HepG2 (cell line): ENCODE data around the gene RABL6. TPM values are rescaled to one million over a fixed set of nuclear protein-coding genes. Genes with fewer than 3 reads are reported as not detected.
A peak's percentile ranks its signal among the peaks of the same experiment; 100 is the strongest.

Experiments used
- DMAP1 ChIP-seq: IDR thresholded peaks from 2 replicates; pipeline ENCODE4 v1.6.1; 2016
- EP300 ChIP-seq, 3 experiments: sonication (generic) in 1 of 3; formaldehyde crosslinking in 1 of 3; IDR thresholded peaks; 2 replicates each; pipeline versions ENCODE4 v1.5.1 to v1.6.1; 2011 to 2020; ENCODE audit warnings: low read depth in 2 of 3, low read length in 2 of 3, borderline replicate concordance in 1 of 3, improper control_type of control experiment in 1 of 3, mild to moderate bottlenecking in 1 of 3, missing genetic modification reagents in 1 of 3, moderate library complexity in 1 of 3
- FOSL1 ChIP-seq: sonication (generic); formaldehyde crosslinking; IDR thresholded peaks from 2 replicates; pipeline ENCODE4 v1.9.0; 2021; ENCODE audit warnings: missing genetic modification reagents, borderline replicate concordance
- NFRKB ChIP-seq: fragments of 450-650 bp; IDR thresholded peaks from 2 replicates; pipeline ENCODE4 v1.6.1; 2017
- POLR2G ChIP-seq: fragments of 200-400 bp; formaldehyde crosslinking; IDR thresholded peaks from 2 replicates; pipeline ENCODE4 v1.6.1; 2018; ENCODE audit warnings: mild to moderate bottlenecking, low read depth, low read length, moderate library complexity
- TMF1 ChIP-seq: sonication (generic); formaldehyde crosslinking; IDR thresholded peaks from 2 replicates; pipeline ENCODE4 v1.8.1; 2022; ENCODE audit warnings: low read depth, missing genetic modification reagents
- XBP1 ChIP-seq: sonication (generic); formaldehyde crosslinking; IDR thresholded peaks from 2 replicates; pipeline ENCODE4 v1.5.0; 2020; ENCODE audit warnings: missing genetic modification reagents
- ZFP90 ChIP-seq: sonication (generic); formaldehyde crosslinking; IDR thresholded peaks from 2 replicates; pipeline ENCODE4 v1.8.0; 2022; ENCODE audit warnings: missing genetic modification reagents, mild to moderate bottlenecking, inconsistent platforms, borderline replicate concordance
- ZNF136 ChIP-seq: sonication (generic); formaldehyde crosslinking; IDR thresholded peaks from 2 replicates; pipeline ENCODE4 v1.8.1; 2022; ENCODE audit warnings: low read depth, mild to moderate bottlenecking, moderate library complexity, missing genetic modification reagents
- ZNF563 ChIP-seq: sonication (generic); formaldehyde crosslinking; IDR thresholded peaks from 2 replicates; pipeline ENCODE4 v1.8.0; 2022; ENCODE audit warnings: mild to moderate bottlenecking, moderate library complexity, missing genetic modification reagents
- ZNF703 ChIP-seq: sonication (generic); formaldehyde crosslinking; IDR thresholded peaks from 2 replicates; pipeline ENCODE4 v1.5.1; 2020; ENCODE audit warnings: missing genetic modification reagents, mild to moderate bottlenecking, moderate library complexity, borderline replicate concordance
- polyA plus RNA-seq, 8 experiments: library from polyadenylated mRNA; depleted of rRNA in 3 of 8; stranded (reverse) in 7 of 8; unstranded in 1 of 8; fragments of >200 nt; fragmentation: Illumina TruSeq in 4 of 8; extraction: Trizol in 4 of 8; gene quantifications; 2 replicates each; pipeline versions ENCODE4 v1.2.1 to v1.2.3, GENCODE V29; 2011 to 2016; ENCODE audit warnings: low read depth in 4 of 8, missing spikeins in 1 of 8, mixed read lengths in 1 of 8; ENCODE audit not compliant: insufficient read depth in 1 of 8
- total RNA-seq, 5 experiments: library from RNA; depleted of rRNA; stranded (reverse); fragments of >200 nt; fragmentation: Illumina TruSeq; extraction: Trizol; gene quantifications; 2 replicates each; pipeline ENCODE4 v1.2.3, GENCODE V29; 2016; ENCODE audit warnings: low read depth in 1 of 5
- TF ChIP-seq, protein P1 (sequence below): sonication (generic); formaldehyde crosslinking; IDR thresholded peaks from 2 replicates; pipeline ENCODE4 v1.4.0; 2020; ENCODE audit warnings: low read depth, missing genetic modification reagents
- TF ChIP-seq, protein P2 (sequence below): sonication (generic); formaldehyde crosslinking; conservative IDR thresholded peaks from 2 replicates; pipeline ENCODE4 v1.4.0; 2020; ENCODE audit warnings: mild to moderate bottlenecking, missing genetic modification reagents, moderate library complexity
- TF ChIP-seq, protein P3 (sequence below): sonication (generic); formaldehyde crosslinking; IDR thresholded peaks from 2 replicates; pipeline ENCODE4 v1.9.0; 2021; ENCODE audit warnings: missing genetic modification reagents, mild to moderate bottlenecking, borderline replicate concordance
- TF ChIP-seq, protein P4 (sequence below): IDR thresholded peaks from 2 replicates; pipeline ENCODE4 v1.6.1; 2018; ENCODE audit warnings: missing genetic modification reagents
- TF ChIP-seq, protein P5 (sequence below): sonication (generic); formaldehyde crosslinking; IDR thresholded peaks from 2 replicates; pipeline ENCODE4 v1.4.0; 2020; ENCODE audit warnings: low read depth, mild to moderate bottlenecking, missing genetic modification reagents

RABL6 gene
- total and polyA plus RNA-seq, 2 of the 13 experiments (the other 11 are each of a cell fraction or from before 2014, with no cell fraction given) = 81.5 to 125 TPM

DNA sequence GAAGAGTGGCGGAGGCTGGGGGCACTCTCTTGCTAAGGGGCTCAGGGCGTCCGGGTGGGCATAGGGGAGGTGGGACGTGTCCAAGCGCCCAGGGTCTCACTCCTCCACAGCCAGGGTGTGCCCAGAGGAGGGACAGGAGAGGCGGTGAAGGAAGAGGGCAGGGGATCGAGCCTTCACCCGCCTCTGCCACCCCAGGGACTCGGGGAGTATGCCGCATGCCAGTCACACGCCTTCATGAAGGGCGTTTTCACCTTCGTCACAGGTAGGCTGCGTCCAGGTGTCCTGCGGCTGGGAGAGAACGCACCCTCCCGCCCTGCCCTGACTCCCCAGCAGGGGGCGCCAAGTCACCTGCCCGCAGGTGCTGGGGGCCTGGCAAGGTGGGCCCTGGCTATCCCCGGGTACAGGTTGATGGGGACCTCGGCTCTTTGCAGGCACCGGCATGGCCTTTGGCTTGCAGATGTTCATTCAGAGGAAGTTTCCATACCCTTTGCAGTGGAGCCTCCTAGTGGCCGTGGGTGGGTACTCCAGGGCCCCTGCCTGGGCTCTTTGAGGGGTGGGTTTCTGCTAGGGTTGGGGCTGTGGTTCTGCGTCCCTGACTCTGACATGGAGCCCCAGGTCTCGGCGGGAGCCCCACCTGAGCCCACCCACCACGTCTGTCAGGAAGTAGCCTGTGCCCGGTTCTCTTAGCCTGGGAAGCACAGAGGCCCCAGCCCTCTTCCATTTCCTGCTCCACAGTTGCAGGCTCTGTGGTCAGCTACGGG lies 16.1 kb upstream of the RABL6 start (continued):
- TF ChIP-seq, protein P1, sequence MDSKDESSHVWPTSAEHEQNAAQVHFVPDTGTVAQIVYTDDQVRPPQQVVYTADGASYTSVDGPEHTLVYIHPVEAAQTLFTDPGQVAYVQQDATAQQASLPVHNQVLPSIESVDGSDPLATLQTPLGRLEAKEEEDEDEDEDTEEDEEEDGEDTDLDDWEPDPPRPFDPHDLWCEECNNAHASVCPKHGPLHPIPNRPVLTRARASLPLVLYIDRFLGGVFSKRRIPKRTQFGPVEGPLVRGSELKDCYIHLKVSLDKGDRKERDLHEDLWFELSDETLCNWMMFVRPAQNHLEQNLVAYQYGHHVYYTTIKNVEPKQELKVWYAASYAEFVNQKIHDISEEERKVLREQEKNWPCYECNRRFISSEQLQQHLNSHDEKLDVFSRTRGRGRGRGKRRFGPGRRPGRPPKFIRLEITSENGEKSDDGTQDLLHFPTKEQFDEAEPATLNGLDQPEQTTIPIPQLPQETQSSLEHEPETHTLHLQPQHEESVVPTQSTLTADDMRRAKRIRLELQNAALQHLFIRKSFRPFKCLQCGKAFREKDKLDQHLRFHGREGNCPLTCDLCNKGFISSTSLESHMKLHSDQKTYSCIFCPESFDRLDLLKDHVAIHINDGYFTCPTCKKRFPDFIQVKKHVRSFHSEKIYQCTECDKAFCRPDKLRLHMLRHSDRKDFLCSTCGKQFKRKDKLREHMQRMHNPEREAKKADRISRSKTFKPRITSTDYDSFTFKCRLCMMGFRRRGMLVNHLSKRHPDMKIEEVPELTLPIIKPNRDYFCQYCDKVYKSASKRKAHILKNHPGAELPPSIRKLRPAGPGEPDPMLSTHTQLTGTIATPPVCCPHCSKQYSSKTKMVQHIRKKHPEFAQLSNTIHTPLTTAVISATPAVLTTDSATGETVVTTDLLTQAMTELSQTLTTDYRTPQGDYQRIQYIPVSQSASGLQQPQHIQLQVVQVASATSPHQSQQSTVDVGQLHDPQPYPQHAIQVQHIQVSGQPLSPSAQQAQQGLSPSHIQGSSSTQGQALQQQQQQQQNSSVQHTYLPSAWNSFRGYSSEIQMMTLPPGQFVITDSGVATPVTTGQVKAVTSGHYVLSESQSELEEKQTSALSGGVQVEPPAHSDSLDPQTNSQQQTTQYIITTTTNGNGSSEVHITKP = peak; percentile 5; the same call in 1 of the 2 replicates
- TF ChIP-seq ZNF703 = no peak
- TF ChIP-seq NFRKB = no peak
- peak; percentile 40; the same call in 1 of the 2 replicates for TF ChIP-seq ZFP90
- no peak for TF ChIP-seq DMAP1 (CRISPR knock-in tag)
- 0 out of 2 replicates have a peak, but pooled peaks have one; percentile 11 for TF ChIP-seq TMF1
- TF ChIP-seq ZNF563 (CRISPR knock-in tag) = 0 out of 2 replicates have a peak, but pooled peaks have one; percentile 54
- no peak for TF ChIP-seq FOSL1 (CRISPR knock-in tag)
- no peak for TF ChIP-seq ZNF136 (CRISPR knock-in tag)
- TF ChIP-seq, protein P2, sequence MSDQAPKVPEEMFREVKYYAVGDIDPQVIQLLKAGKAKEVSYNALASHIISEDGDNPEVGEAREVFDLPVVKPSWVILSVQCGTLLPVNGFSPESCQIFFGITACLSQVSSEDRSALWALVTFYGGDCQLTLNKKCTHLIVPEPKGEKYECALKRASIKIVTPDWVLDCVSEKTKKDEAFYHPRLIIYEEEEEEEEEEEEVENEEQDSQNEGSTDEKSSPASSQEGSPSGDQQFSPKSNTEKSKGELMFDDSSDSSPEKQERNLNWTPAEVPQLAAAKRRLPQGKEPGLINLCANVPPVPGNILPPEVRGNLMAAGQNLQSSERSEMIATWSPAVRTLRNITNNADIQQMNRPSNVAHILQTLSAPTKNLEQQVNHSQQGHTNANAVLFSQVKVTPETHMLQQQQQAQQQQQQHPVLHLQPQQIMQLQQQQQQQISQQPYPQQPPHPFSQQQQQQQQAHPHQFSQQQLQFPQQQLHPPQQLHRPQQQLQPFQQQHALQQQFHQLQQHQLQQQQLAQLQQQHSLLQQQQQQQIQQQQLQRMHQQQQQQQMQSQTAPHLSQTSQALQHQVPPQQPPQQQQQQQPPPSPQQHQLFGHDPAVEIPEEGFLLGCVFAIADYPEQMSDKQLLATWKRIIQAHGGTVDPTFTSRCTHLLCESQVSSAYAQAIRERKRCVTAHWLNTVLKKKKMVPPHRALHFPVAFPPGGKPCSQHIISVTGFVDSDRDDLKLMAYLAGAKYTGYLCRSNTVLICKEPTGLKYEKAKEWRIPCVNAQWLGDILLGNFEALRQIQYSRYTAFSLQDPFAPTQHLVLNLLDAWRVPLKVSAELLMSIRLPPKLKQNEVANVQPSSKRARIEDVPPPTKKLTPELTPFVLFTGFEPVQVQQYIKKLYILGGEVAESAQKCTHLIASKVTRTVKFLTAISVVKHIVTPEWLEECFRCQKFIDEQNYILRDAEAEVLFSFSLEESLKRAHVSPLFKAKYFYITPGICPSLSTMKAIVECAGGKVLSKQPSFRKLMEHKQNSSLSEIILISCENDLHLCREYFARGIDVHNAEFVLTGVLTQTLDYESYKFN = no peak
- TF ChIP-seq EP300 (IDR thresholded peaks at IDR 0.05; ENCODE audit: low read depth in 2 of 2, low read length in 2 of 2) = no peak
- TF ChIP-seq EP300 (CRISPR knock-in tag; IDR thresholded peaks at IDR 0.05; ENCODE audit: borderline replicate concordance) = no peak
- TF ChIP-seq, protein P3, sequence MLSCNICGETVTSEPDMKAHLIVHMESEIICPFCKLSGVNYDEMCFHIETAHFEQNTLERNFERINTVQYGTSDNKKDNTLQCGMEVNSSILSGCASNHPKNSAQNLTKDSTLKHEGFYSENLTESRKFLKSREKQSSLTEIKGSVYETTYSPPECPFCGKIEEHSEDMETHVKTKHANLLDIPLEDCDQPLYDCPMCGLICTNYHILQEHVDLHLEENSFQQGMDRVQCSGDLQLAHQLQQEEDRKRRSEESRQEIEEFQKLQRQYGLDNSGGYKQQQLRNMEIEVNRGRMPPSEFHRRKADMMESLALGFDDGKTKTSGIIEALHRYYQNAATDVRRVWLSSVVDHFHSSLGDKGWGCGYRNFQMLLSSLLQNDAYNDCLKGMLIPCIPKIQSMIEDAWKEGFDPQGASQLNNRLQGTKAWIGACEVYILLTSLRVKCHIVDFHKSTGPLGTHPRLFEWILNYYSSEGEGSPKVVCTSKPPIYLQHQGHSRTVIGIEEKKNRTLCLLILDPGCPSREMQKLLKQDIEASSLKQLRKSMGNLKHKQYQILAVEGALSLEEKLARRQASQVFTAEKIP (CRISPR knock-in tag) = no peak
- TF ChIP-seq XBP1 = no peak
- TF ChIP-seq, protein P4, sequence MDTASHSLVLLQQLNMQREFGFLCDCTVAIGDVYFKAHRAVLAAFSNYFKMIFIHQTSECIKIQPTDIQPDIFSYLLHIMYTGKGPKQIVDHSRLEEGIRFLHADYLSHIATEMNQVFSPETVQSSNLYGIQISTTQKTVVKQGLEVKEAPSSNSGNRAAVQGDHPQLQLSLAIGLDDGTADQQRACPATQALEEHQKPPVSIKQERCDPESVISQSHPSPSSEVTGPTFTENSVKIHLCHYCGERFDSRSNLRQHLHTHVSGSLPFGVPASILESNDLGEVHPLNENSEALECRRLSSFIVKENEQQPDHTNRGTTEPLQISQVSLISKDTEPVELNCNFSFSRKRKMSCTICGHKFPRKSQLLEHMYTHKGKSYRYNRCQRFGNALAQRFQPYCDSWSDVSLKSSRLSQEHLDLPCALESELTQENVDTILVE = no peak
- TF ChIP-seq, protein P5, sequence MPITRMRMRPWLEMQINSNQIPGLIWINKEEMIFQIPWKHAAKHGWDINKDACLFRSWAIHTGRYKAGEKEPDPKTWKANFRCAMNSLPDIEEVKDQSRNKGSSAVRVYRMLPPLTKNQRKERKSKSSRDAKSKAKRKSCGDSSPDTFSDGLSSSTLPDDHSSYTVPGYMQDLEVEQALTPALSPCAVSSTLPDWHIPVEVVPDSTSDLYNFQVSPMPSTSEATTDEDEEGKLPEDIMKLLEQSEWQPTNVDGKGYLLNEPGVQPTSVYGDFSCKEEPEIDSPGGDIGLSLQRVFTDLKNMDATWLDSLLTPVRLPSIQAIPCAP (CRISPR knock-in tag) = 0 out of 2 replicates have a peak, but pooled peaks have one; percentile 44
- peak; percentile 23; the same call in 1 of the 2 replicates for TF ChIP-seq POLR2G
